ENCODE data around the gene USP21. TPM values are rescaled to one million over a fixed set of nuclear protein-coding genes. Genes with fewer than 3 reads are reported as not detected.

The USP21 gene
- polyA plus RNA-seq, 1 of the 3 experiments (the other 2 are of a cell fraction) = 26.8 TPM

DNA sequence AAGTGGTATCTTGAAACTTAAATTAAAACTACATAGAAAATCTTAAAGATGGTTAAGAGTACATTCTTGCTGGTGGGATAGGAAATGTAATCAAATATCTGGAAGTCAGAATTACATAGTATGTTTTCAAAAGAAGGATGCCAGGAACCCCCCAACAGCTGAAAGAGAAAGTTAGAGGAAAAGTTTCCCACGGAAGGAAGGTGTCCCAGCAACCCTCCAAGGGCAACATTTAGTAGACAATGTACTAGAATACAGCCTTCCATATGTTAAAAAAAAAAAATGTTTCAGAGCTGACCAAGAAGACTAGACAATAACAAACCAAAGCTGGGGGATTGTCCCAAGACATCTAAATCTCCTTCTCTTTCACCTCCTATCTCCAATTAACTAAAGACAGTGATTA, 29.0 kb upstream of the USP21 start:
- Histone ChIP-seq H3K9me2 (no peaks in the 10 kb centered on the region), H4K20me1 (ENCODE audit: insufficient read depth) (peaks cover 7% of the 10 kb centered on the region; the same call in 1 of the 2 replicates), H3K27ac (ENCODE audit: low read depth in 2 of 2, low read length in 1 of 2) (no peak overlapping the region), H3K36me3 (replicated peaks in 1 of 2; ENCODE audit: control insufficient read depth in 1 of 2, insufficient read depth in 2 of 2, low read length in 1 of 2) (peaks cover 33 to 43% of the 10 kb centered on the region in 2 experiments), H3K4me1 (ENCODE audit: control insufficient read depth in 1 of 2, insufficient read depth in 2 of 2, low read depth in 1 of 2, low read length in 1 of 2) (peaks cover 5 to 13% of the 10 kb centered on the region in 2 experiments; a peak in 3 of 4 replicates), H3K9ac (no peak overlapping the region), H3F3A (replicated peaks; ENCODE audit: insufficient read depth) (peaks cover 10% of the 10 kb centered on the region), H3K27me3 (ENCODE audit: insufficient read depth) (no peaks in the 10 kb centered on the region), H3K9me3 (no peaks in the 10 kb centered on the region), H3K79me2 (ENCODE audit: insufficient read depth) (peaks cover 87% of the 10 kb centered on the region), H3K4me3 (ENCODE audit: low read depth in 2 of 2, low read length in 1 of 2) (no peak overlapping the region), H2AFZ (ENCODE audit: low read depth) (no peak overlapping the region), H3K4me2 (peak overlapping the region; percentile 73)
- TF ChIP-seq, protein P1, sequence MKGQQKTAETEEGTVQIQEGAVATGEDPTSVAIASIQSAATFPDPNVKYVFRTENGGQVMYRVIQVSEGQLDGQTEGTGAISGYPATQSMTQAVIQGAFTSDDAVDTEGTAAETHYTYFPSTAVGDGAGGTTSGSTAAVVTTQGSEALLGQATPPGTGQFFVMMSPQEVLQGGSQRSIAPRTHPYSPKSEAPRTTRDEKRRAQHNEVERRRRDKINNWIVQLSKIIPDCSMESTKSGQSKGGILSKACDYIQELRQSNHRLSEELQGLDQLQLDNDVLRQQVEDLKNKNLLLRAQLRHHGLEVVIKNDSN (IDR thresholded peaks at IDR 0.05; ENCODE audit: borderline replicate concordance, low read depth) = no peak
- TF ChIP-seq ELF1 (IDR thresholded peaks at IDR 0.05) = no peak
- no peak for TF ChIP-seq GABPA (IDR thresholded peaks at IDR 0.05; ENCODE audit: low read depth)
- TF ChIP-seq SMC3 (IDR thresholded peaks at IDR 0.05; ENCODE audit: low read depth, low read length) = no peak
- TF ChIP-seq FOXJ3 (CRISPR knock-in tag; IDR thresholded peaks at IDR 0.05) = no peak
- TF ChIP-seq, protein P2, sequence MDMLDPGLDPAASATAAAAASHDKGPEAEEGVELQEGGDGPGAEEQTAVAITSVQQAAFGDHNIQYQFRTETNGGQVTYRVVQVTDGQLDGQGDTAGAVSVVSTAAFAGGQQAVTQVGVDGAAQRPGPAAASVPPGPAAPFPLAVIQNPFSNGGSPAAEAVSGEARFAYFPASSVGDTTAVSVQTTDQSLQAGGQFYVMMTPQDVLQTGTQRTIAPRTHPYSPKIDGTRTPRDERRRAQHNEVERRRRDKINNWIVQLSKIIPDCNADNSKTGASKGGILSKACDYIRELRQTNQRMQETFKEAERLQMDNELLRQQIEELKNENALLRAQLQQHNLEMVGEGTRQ (IDR thresholded peaks at IDR 0.05; ENCODE audit: borderline replicate concordance, low read depth, low read length) = no peak
- no peak for TF ChIP-seq YY1 (IDR thresholded peaks at IDR 0.05; ENCODE audit: low read depth)
- TF ChIP-seq FOXM1 (IDR thresholded peaks at IDR 0.05; ENCODE audit: low read depth) = no peak
- TF ChIP-seq, protein P3, sequence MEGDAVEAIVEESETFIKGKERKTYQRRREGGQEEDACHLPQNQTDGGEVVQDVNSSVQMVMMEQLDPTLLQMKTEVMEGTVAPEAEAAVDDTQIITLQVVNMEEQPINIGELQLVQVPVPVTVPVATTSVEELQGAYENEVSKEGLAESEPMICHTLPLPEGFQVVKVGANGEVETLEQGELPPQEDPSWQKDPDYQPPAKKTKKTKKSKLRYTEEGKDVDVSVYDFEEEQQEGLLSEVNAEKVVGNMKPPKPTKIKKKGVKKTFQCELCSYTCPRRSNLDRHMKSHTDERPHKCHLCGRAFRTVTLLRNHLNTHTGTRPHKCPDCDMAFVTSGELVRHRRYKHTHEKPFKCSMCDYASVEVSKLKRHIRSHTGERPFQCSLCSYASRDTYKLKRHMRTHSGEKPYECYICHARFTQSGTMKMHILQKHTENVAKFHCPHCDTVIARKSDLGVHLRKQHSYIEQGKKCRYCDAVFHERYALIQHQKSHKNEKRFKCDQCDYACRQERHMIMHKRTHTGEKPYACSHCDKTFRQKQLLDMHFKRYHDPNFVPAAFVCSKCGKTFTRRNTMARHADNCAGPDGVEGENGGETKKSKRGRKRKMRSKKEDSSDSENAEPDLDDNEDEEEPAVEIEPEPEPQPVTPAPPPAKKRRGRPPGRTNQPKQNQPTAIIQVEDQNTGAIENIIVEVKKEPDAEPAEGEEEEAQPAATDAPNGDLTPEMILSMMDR (IDR thresholded peaks at IDR 0.05) = no peak
- no peak for TF ChIP-seq EP300 (IDR thresholded peaks at IDR 0.05; ENCODE audit: borderline replicate concordance in 1 of 2, low read depth in 1 of 2, low read length in 1 of 2)
- TF ChIP-seq GATA2 (CRISPR knock-in tag; IDR thresholded peaks at IDR 0.05) = no peak
- no peak for TF ChIP-seq RCOR1 (IDR thresholded peaks at IDR 0.05; ENCODE audit: low read length)
- TF ChIP-seq, protein P4, sequence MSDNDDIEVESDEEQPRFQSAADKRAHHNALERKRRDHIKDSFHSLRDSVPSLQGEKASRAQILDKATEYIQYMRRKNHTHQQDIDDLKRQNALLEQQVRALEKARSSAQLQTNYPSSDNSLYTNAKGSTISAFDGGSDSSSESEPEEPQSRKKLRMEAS (IDR thresholded peaks at IDR 0.05; ENCODE audit: low read depth) = no peak
- no peak for TF ChIP-seq NFIC (IDR thresholded peaks at IDR 0.05; ENCODE audit: borderline replicate concordance)
- TF ChIP-seq RAD21 (IDR thresholded peaks at IDR 0.05; ENCODE audit: low read length) = no peak
- ChIA-PET CTCF (interaction anchor here (1.0 to 3.0 kb wide), 3 partner anchors 11 to 62 kb away, joined by 3 to 9 read pairs (median 3); partner anchors contain the start of gene PPOX), POLR2A (interaction anchor here (0.7 kb wide), 1 partner anchor 8 kb away, joined by 3 read pairs; no protein-coding TSS in a partner anchor)
- 83% methylated on average over 1 of the region's 1 CpG for WGBS (ENCODE audit: low lambda C conversion rate)
- no peak for DNase-seq

Measured in SK-N-SH (cell line).